Loucy (cell line): ENCODE measurements around the gene RAPGEF2.

Source experiments
- EZH2phosphoT487 ChIP-seq: fragments of 200-600 bp; IDR thresholded peaks from 2 replicates; pipeline ENCODE4 v1.6.1; 2018; ENCODE audit warnings: antibody characterized with exemption, mild to moderate bottlenecking, moderate library complexity, borderline replicate concordance
- TF ChIP-seq, protein P1 (sequence below): fragments of 200-600 bp; sonication (generic); conservative IDR thresholded peaks from 2 replicates; pipeline ENCODE4 v1.5.1; 2014; ENCODE audit warnings: mild to moderate bottlenecking, antibody characterized with exemption, low read length

DNA sequence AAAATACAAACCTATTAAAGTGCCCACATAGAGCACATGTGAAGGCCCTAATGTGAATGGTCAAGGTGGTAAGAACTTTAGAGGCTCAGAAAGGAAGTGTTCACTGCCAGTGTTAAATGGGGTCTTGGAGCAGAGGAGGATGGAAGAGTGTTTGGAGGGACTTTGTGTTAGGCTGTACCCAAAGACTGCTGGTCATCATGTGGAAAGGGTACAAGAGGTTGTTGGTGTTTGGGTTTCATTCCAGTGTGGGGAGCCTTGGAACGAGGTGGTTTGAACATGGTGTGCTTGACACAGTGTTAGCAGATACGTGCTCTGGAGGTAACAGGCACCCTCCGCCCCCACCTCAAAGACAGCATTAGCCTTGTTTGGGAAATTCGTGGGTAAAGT, 73.1 kb downstream of the RAPGEF2 start:
- TF ChIP-seq, protein P1, sequence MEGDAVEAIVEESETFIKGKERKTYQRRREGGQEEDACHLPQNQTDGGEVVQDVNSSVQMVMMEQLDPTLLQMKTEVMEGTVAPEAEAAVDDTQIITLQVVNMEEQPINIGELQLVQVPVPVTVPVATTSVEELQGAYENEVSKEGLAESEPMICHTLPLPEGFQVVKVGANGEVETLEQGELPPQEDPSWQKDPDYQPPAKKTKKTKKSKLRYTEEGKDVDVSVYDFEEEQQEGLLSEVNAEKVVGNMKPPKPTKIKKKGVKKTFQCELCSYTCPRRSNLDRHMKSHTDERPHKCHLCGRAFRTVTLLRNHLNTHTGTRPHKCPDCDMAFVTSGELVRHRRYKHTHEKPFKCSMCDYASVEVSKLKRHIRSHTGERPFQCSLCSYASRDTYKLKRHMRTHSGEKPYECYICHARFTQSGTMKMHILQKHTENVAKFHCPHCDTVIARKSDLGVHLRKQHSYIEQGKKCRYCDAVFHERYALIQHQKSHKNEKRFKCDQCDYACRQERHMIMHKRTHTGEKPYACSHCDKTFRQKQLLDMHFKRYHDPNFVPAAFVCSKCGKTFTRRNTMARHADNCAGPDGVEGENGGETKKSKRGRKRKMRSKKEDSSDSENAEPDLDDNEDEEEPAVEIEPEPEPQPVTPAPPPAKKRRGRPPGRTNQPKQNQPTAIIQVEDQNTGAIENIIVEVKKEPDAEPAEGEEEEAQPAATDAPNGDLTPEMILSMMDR, result no peak
- no peak for TF ChIP-seq EZH2phosphoT487
